Mammary epithelial cell (primary cell): Measurements from ENCODE around the gene GLB1L3.

Experiments used
- CTCF ChIP-seq, 2 donors: IDR thresholded peaks in 1 of 2; conservative IDR thresholded peaks in 1 of 2; 2 replicates each; pipeline ENCODE4 v1.5.1; 2011 to 2012; ENCODE audit warnings: inconsistent platforms in 2 of 2, low read length in 2 of 2, mild to moderate bottlenecking in 2 of 2, control low read depth in 1 of 2, low read depth in 1 of 2; ENCODE audit not compliant: insufficient read depth in 1 of 2; ENCODE audit errors: extremely low read depth in 1 of 2
- EZH2 ChIP-seq: IDR thresholded peaks from 2 replicates; pipeline ENCODE4 v1.6.1; 2012; ENCODE audit warnings: low read length, inconsistent platforms, borderline replicate concordance

- TF ChIP-seq CTCF (conservative IDR thresholded peaks at IDR 0.05 in 1 of 2, IDR thresholded peaks at IDR 0.05 in 1 of 2; ENCODE audit: extremely low read depth in 1 of 2, insufficient read depth in 1 of 2, low read depth in 1 of 2, low read length in 2 of 2), result peak; percentile 72 to 84
- no peak for TF ChIP-seq EZH2
Measured at GRCh38 chr11:134360050-134360835, 84.1 kb downstream of the GLB1L3 start.
